Fibroblast of lung (primary cell): ENCODE results near the gene DLL3. TPM values are rescaled to one million over a fixed set of nuclear protein-coding genes. Genes with fewer than 3 reads are reported as not detected.

Source experiments
- DNase-seq, 2 donors: peaks; one replicate each; pipeline versions ENCODE4 v3.0.0 to v3.0.0-alpha.2; 2010; ENCODE audit warnings: low read depth in 2 of 2
- H2AFZ ChIP-seq: 2 replicates; pipeline ENCODE4 v1.5.1; 2012; ENCODE audit warnings: low read length, control low read depth, inconsistent platforms
- H3K27ac ChIP-seq: 2 replicates; pipeline ENCODE4 v1.5.1; 2011; ENCODE audit warnings: low read length, control low read depth; ENCODE audit not compliant: insufficient read depth
- H3K27me3 ChIP-seq: 2 replicates; pipeline ENCODE4 v1.5.1; 2011; ENCODE audit warnings: mild to moderate bottlenecking, low read length; ENCODE audit not compliant: control insufficient read depth, insufficient read depth
- H3K36me3 ChIP-seq: 2 replicates; pipeline ENCODE4 v1.5.1; 2011; ENCODE audit warnings: low read length; ENCODE audit not compliant: control insufficient read depth, insufficient read depth
- H3K4me1 ChIP-seq: 2 replicates; pipeline ENCODE4 v1.5.1; 2011; ENCODE audit warnings: low read length; ENCODE audit not compliant: control insufficient read depth, insufficient read depth; ENCODE audit errors: extremely low read depth
- H3K4me2 ChIP-seq: 2 replicates; pipeline ENCODE4 v1.5.1; 2011; ENCODE audit warnings: low read length, control low read depth; ENCODE audit not compliant: insufficient read depth; ENCODE audit errors: extremely low read depth
- H3K4me3 ChIP-seq, 4 experiments: fragments of 200-600 bp in 1 of 4; sonication (generic) in 1 of 4; replicated peaks in 1 of 4; 2 replicates each; pipeline ENCODE4 v1.5.1; 2011 to 2016; ENCODE audit warnings: low read length in 4 of 4, low read depth in 3 of 4, mild to moderate bottlenecking in 3 of 4, control low read depth in 2 of 4, inconsistent platforms in 1 of 4, mixed read lengths in 1 of 4; ENCODE audit not compliant: insufficient read depth in 1 of 4; ENCODE audit errors: control extremely low read depth in 1 of 4
- H3K79me2 ChIP-seq: 2 replicates; pipeline ENCODE4 v1.5.1; 2012; ENCODE audit warnings: mild to moderate bottlenecking, low read length, inconsistent platforms; ENCODE audit not compliant: control insufficient read depth, insufficient read depth
- H3K9ac ChIP-seq: 2 replicates; pipeline ENCODE4 v1.5.1; 2011; ENCODE audit warnings: mild to moderate bottlenecking, low read length, control low read depth; ENCODE audit not compliant: insufficient read depth
- H3K9me3 ChIP-seq: 2 replicates; pipeline ENCODE4 v1.5.1; 2012; ENCODE audit warnings: low read depth, low read length; ENCODE audit not compliant: control insufficient read depth, insufficient read depth
- H4K20me1 ChIP-seq: 2 replicates; pipeline ENCODE4 v1.5.1; 2011; ENCODE audit warnings: low read length; ENCODE audit not compliant: control insufficient read depth, insufficient read depth; ENCODE audit errors: extremely low read depth
- EZH2 ChIP-seq: IDR thresholded peaks from 2 replicates; pipeline ENCODE4 v1.5.1; 2012; ENCODE audit warnings: low read length, control low read depth, mild to moderate bottlenecking; ENCODE audit errors: missing control alignments
- polyA plus RNA-seq, 2 donors: library from polyadenylated mRNA; depleted of rRNA in 1 of 2; stranded (reverse) in 1 of 2; unstranded in 1 of 2; fragments of >200 nt; gene quantifications; 2 replicates each; pipeline ENCODE4 v1.2.1, GENCODE V29; 2011 to 2012; ENCODE audit warnings: missing spikeins in 1 of 2
- total RNA-seq: library from RNA; depleted of rRNA; stranded (reverse); fragments of >200 nt; gene quantifications from 2 replicates; pipeline ENCODE4 v1.2.1, GENCODE V29; 2014
- TF ChIP-seq, protein P1 (sequence below), 2 donors: IDR thresholded peaks in 1 of 2; conservative IDR thresholded peaks in 1 of 2; 1 replicate in 1 of 2; 2 replicates in 1 of 2; pipeline ENCODE4 v1.5.1; 2011 to 2012; ENCODE audit warnings: low read length in 2 of 2, control low read depth in 1 of 2, inconsistent platforms in 1 of 2, low read depth in 1 of 2, mild to moderate bottlenecking in 1 of 2

DLL3 gene
- total and polyA plus RNA-seq, 2 donors (not counting 1 experiment from before 2014, with no cell fraction given), result under 0.01 to 0.11 TPM

DNA sequence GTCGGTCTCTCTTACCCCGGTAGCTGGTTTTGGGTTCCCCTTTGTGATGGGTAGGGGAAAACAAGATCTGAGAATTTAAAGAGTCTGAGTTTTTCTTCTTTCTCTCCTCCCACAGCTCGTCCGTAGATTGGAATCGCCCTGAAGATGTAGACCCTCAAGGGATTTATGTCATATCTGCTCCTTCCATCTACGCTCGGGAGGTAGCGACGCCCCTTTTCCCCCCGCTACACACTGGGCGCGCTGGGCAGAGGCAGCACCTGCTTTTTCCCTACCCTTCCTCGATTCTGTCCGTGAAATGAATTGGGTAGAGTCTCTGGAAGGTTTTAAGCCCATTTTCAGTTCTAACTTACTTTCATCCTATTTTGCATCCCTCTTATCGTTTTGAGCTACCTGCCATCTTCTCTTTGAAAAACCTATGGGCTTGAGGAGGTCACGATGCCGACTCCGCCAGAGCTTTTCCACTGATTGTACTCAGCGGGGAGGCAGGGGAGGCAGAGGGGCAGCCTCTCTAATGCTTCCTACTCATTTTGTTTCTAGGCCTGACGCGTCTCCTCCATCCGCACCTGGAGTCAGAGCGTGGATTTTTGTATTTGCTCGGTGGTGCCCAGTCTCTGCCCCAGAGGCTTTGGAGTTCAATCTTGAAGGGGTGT lies 9.1 kb downstream of the DLL3 start:
- Histone ChIP-seq H3K9me3 (no peaks in the 10 kb centered on the region), H3K36me3 (no peaks in the 10 kb centered on the region), H3K27me3 (peaks cover 24% of the 10 kb centered on the region), H2AFZ (peak overlapping the region; percentile 69), H3K4me3 (peak overlapping the region in 3 of 4 experiments; percentile 30 to 52 (median 46)), H3K4me1 (no peaks in the 10 kb centered on the region), H4K20me1 (no peaks in the 10 kb centered on the region), H3K27ac (no peak overlapping the region), H3K79me2 (no peaks in the 10 kb centered on the region), H3K4me2 (peak overlapping the region; percentile 62), H3K9ac (no peak overlapping the region)
- TF ChIP-seq, protein P1, sequence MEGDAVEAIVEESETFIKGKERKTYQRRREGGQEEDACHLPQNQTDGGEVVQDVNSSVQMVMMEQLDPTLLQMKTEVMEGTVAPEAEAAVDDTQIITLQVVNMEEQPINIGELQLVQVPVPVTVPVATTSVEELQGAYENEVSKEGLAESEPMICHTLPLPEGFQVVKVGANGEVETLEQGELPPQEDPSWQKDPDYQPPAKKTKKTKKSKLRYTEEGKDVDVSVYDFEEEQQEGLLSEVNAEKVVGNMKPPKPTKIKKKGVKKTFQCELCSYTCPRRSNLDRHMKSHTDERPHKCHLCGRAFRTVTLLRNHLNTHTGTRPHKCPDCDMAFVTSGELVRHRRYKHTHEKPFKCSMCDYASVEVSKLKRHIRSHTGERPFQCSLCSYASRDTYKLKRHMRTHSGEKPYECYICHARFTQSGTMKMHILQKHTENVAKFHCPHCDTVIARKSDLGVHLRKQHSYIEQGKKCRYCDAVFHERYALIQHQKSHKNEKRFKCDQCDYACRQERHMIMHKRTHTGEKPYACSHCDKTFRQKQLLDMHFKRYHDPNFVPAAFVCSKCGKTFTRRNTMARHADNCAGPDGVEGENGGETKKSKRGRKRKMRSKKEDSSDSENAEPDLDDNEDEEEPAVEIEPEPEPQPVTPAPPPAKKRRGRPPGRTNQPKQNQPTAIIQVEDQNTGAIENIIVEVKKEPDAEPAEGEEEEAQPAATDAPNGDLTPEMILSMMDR (conservative IDR thresholded peaks at IDR 0.05 in 1 of 2, IDR thresholded peaks at IDR 0.05 in 1 of 2; ENCODE audit: low read depth in 1 of 2, low read length in 2 of 2), result no peak
- TF ChIP-seq EZH2, result peak; percentile 67
- no peak for DNase-seq

DNA sequence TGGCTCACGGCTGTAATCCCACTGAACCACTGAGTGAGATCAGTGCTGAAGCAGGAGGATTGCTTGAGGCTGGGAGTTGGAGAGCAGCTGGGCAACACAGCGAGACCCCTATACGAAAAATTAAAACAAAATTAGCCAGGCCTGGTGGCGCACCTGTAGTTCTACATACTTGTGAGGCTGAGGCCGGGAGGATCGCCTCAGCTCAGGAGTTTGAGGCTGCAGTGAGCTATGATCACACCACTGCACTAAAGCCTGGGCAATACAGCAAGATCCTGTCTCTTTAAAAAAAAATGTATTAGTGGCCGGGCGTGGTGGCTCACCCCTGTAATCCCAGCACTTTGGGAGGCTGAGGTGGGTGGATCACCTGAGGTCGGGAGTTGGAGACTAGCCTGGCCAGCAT lies 9.9 kb downstream of the DLL3 start:
- Histone ChIP-seq H3K27ac (no peak overlapping the region), H3K79me2 (no peaks in the 10 kb centered on the region), H4K20me1 (no peaks in the 10 kb centered on the region), H3K4me1 (no peaks in the 10 kb centered on the region), H2AFZ (no peak overlapping the region), H3K4me3 (no peak overlapping the region), H3K27me3 (peaks cover 30% of the 10 kb centered on the region), H3K9ac (no peak overlapping the region), H3K9me3 (no peaks in the 10 kb centered on the region), H3K36me3 (no peaks in the 10 kb centered on the region), H3K4me2 (no peak overlapping the region)
- no peak for DNase-seq
- TF ChIP-seq, protein P1 (conservative IDR thresholded peaks at IDR 0.05 in 1 of 2, IDR thresholded peaks at IDR 0.05 in 1 of 2; ENCODE audit: low read depth in 1 of 2, low read length in 2 of 2), result no peak
- no peak for TF ChIP-seq EZH2

DNA sequence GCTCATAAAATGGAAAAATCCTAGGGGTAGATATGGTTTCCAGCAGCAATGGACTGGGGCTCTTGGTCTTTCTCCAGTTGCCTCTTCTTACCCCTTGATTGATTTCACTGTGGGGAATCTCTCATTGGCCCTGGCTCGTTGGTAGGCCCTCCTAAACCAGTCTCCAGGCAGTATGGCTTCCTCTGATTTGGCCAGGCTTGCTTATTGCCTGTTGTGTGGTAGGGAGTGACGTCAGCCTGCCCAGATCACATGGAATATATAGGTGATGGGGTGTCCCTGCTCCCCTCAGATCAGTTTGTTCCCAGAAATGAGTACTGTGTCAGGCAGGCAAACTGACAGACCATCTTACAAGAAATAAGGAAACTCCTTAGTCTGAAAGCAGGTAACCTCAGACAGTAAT lies 10.5 kb downstream of the DLL3 start:
- H3K79me2 ChIP-seq, result no peaks in the 10 kb centered on the region

More for the DNA sequence above, 10.5 kb downstream of the DLL3 start:
- no peaks in the 10 kb centered on the region for H4K20me1 ChIP-seq
- no peaks in the 10 kb centered on the region for H3K36me3 ChIP-seq
- H3K9me3 ChIP-seq, result no peaks in the 10 kb centered on the region
- H3K4me1 ChIP-seq, result no peaks in the 10 kb centered on the region
- no peak overlapping the region for H3K4me3 ChIP-seq
- H2AFZ ChIP-seq, result no peak overlapping the region
- H3K9ac ChIP-seq, result no peak overlapping the region
- TF ChIP-seq EZH2, result no peak
- TF ChIP-seq, protein P1 (conservative IDR thresholded peaks at IDR 0.05 in 1 of 2, IDR thresholded peaks at IDR 0.05 in 1 of 2; ENCODE audit: low read depth in 1 of 2, low read length in 2 of 2), result no peak
- H3K4me2 ChIP-seq, result no peak overlapping the region
- no peak for DNase-seq
- H3K27ac ChIP-seq, result no peak overlapping the region
- H3K27me3 ChIP-seq, result peaks cover 34% of the 10 kb centered on the region
